Effector memory CD4-positive, alpha-beta T cell (primary cell): Measurements from ENCODE around the gene ZNF805.

Experiments
- DNase-seq, 3 donors: peaks; one replicate each; pipeline ENCODE4 v3.0.0-alpha.2; 2020
- H3K27ac ChIP-seq: 2 replicates; pipeline ENCODE4 v1.7.0; 2013; ENCODE audit warnings: mild to moderate bottlenecking, low read length, moderate library complexity; ENCODE audit not compliant: insufficient read depth, poor library complexity, severe bottlenecking
- H3K27me3 ChIP-seq: replicated peaks from 2 replicates; pipeline ENCODE4 v1.7.0; 2013; ENCODE audit warnings: mild to moderate bottlenecking, low read length; ENCODE audit not compliant: insufficient read depth, control insufficient read depth, poor library complexity, severe bottlenecking
- H3K36me3 ChIP-seq: 2 replicates; pipeline ENCODE4 v1.7.0; 2013; ENCODE audit warnings: mild to moderate bottlenecking, low read length, moderate library complexity; ENCODE audit not compliant: control insufficient read depth, insufficient read depth
- H3K4me1 ChIP-seq: 2 replicates; pipeline ENCODE4 v1.7.0; 2013; ENCODE audit warnings: low read length, mild to moderate bottlenecking; ENCODE audit not compliant: control insufficient read depth, insufficient read depth, poor library complexity, severe bottlenecking
- H3K4me3 ChIP-seq: 2 replicates; pipeline ENCODE4 v1.7.0; 2013; ENCODE audit warnings: low read length, low read depth, mild to moderate bottlenecking; ENCODE audit not compliant: insufficient read depth, poor library complexity, severe bottlenecking
- H3K9me3 ChIP-seq: 2 replicates; pipeline ENCODE4 v1.7.0; 2013; ENCODE audit warnings: mild to moderate bottlenecking, low read length, moderate library complexity; ENCODE audit not compliant: control insufficient read depth

Gene ZNF805

GRCh38 chr19:57280962-57281400 lies 40.5 kb downstream of the ZNF805 start:
- Histone ChIP-seq H3K4me3 (peak overlapping the region; percentile 90), H3K36me3 (peaks cover 18% of the 10 kb centered on the region), H3K4me1 (peaks cover 35% of the 10 kb centered on the region), H3K27ac (peak overlapping the region; percentile 100), H3K27me3 (no peaks in the 10 kb centered on the region), H3K9me3 (no peaks in the 10 kb centered on the region)
- peak in 2 of 3 donors; percentile 4 to 8 for DNase-seq

DNA sequence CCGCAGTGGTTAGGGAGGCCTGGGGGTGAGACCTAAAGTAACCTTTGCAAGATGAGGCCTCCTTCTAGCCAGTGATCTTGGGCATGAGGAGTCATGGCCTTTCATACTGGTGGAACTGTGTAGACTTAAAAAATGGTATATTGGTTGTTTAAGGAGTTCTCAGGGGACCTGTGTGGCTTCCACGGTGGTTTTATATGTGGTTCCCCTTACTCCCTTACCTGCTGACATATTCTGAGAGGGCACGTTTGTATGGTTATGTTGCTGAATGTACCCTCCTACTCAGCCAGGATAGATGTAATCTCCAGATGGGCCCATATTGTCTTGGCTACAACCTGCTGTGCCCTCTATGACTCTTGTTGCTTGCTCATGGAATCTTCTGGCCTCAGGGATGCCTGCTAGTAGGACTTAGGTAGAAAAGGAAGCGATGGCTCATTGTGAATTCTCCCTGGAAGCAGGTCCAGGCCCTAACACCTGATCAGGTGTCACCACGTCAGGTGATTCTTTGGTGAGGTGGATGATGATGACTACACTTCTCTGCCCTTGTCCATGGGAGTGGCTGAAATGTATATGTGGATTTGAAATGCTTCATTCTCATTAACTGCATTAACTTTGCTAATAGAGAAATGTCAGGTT lies 41.7 kb downstream of the ZNF805 start:
- Histone ChIP-seq H3K36me3 (peaks cover 29% of the 10 kb centered on the region), H3K27ac (peak overlapping the region; percentile 16), H3K4me3 (no peak overlapping the region), H3K4me1 (peaks cover 35% of the 10 kb centered on the region), H3K9me3 (no peaks in the 10 kb centered on the region), H3K27me3 (no peaks in the 10 kb centered on the region)
- no peak for DNase-seq

DNA sequence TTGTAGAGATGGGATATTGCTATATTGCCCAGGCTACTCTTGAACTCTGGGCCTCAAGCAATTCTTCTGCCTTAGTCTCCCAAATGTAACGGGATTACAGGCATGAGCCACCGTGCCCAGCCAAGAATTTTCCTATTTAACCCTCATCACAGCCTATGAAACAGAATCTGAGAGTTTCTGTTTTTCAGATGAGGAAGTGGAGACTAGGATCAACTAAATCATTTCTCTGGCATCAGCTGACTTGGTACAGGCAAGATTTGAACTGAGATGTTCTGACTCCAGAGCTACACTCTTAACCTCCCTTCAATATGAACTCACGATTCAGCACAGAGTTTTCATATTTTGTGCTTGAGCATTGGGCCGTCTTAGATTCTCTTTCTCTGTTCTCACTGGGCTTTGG lies 47.9 kb downstream of the ZNF805 start:
- Histone ChIP-seq H3K9me3 (peaks cover 35% of the 10 kb centered on the region), H3K4me1 (no peaks in the 10 kb centered on the region)

GRCh38 chr19:57290970-57291369 lies 50.5 kb downstream of the ZNF805 start:
- no peak for DNase-seq
- no peaks in the 10 kb centered on the region for H3K27me3 ChIP-seq
- peaks cover 38% of the 10 kb centered on the region for H3K9me3 ChIP-seq
- H3K36me3 ChIP-seq: peaks cover 79% of the 10 kb centered on the region
- H3K27ac ChIP-seq: no peak overlapping the region
- H3K4me3 ChIP-seq: no peak overlapping the region
- H3K4me1 ChIP-seq: no peaks in the 10 kb centered on the region

More for the DNA sequence above, 47.9 kb downstream of the ZNF805 start:
- Histone ChIP-seq H3K27me3 (no peaks in the 10 kb centered on the region), H3K4me3 (no peak overlapping the region), H3K27ac (no peak overlapping the region), H3K36me3 (peaks cover 89% of the 10 kb centered on the region)
- no peak for DNase-seq

- Histone ChIP-seq H3K4me1 (no peaks in the 10 kb centered on the region), H3K27me3 (no peaks in the 10 kb centered on the region), H3K36me3 (peaks cover 64% of the 10 kb centered on the region), H3K27ac (no peak overlapping the region), H3K9me3 (peaks cover 38% of the 10 kb centered on the region), H3K4me3 (no peak overlapping the region)
- no peak for DNase-seq
Observed at GRCh38 chr19:57292547-57292946, 52.1 kb downstream of the ZNF805 start.

DNA sequence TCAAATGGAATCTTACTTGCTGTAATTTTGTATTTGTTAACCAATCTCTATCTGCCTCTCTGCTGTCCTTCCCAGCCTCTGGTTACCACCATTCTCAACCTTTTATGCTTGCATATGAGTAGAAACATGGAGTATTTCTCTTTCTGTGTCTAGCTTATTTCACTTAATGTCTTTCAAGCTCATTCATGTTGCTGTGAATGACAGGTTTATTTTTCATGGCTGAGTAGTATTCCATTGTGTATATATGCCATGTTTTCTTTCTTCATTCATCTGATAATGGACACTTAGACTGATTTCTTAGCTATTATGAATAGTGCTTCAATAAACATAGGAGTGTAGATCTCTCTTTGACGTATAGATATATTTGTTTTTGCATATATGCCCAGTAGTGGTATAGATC lies 53.3 kb downstream of the ZNF805 start:
- DNase-seq: no peak
- no peaks in the 10 kb centered on the region for H3K27me3 ChIP-seq
- peaks cover 54% of the 10 kb centered on the region for H3K36me3 ChIP-seq
- no peak overlapping the region for H3K4me3 ChIP-seq
- no peak overlapping the region for H3K27ac ChIP-seq
- peaks cover 38% of the 10 kb centered on the region for H3K9me3 ChIP-seq
- no peaks in the 10 kb centered on the region for H3K4me1 ChIP-seq

DNA sequence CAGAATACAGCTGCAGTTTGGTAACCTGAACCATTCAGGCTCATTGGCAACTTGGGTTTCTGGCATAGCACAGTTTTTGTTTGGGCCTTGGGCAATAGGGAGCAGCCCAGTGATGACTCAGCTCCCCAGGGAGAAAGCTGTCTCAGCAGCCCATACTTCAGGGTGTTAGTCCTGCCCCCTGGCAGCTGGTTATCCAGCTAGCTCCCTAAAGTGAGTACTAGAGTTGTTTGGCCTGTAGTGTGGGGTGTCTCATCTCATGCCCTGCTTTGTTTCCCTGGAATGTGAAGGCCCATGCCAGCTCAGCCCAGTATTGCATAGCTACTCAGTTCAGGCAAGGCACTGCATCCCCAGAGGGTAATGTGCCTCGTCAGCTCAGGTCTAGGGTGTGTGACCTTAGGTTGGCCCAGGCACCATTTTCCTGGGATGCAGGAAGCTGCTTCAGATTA lies 61.6 kb downstream of the ZNF805 start:
- no peak overlapping the region for H3K27ac ChIP-seq
- DNase-seq: no peak
- H3K4me3 ChIP-seq: no peak overlapping the region
- H3K9me3 ChIP-seq: no peaks in the 10 kb centered on the region
- H3K27me3 ChIP-seq: no peaks in the 10 kb centered on the region
- peaks cover 13% of the 10 kb centered on the region for H3K36me3 ChIP-seq
- no peaks in the 10 kb centered on the region for H3K4me1 ChIP-seq

DNA sequence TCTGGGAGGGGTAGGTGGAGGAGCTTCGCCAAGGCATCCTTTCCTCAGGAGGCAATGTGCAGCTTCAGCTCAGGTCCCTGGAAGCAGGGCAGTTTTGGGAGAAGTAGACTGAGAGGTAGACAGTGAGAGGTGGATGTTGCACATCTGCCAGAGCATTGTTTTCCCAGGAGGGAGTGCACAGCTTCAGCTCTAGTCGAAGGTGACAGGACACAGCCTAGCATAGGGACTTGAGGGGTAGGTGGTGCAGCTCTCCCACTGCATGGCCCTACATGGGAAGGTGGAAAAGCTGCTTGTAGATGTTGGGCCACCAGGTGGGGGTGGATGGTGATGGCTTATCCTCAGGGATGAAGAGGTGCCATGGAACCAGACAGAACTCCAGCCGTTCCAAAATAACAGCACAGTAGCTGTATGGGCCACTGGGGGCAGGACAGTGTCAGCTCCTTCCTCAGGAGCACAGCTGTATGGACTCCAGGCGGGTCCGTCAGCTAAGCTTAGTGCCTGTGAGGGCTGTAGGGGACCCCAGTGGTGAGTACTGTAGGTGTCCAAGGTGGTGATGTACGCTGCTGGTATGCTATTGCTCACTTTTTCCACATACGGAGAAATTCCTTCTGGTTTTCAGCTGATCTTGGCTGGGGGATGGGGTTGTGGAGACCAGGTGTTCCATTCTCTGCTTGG lies 62.4 kb downstream of the ZNF805 start:
- no peak for DNase-seq
- H3K27me3 ChIP-seq: no peaks in the 10 kb centered on the region
- no peaks in the 10 kb centered on the region for H3K9me3 ChIP-seq
- no peak overlapping the region for H3K4me3 ChIP-seq
- H3K4me1 ChIP-seq: no peaks in the 10 kb centered on the region
- no peak overlapping the region for H3K27ac ChIP-seq
- H3K36me3 ChIP-seq: peaks cover 13% of the 10 kb centered on the region
